GM19372 (cell line): Measurements from ENCODE around the gene SLC14A1.
"Not testable (repeated sequence)": the region's sequence is repeated elsewhere in the genome, so short reads cannot be mapped to it uniquely, and the experiment has no call there.

Source experiments
- ATAC-seq: cut with Tn5 transposase; IDR thresholded peaks from one replicate; pipeline ENCODE4 v1.9.1; 2021; ENCODE audit warnings: mild to moderate bottlenecking, low read depth, moderate library complexity; ENCODE audit not compliant: unreplicated experiment

SLC14A1 gene

DNA sequence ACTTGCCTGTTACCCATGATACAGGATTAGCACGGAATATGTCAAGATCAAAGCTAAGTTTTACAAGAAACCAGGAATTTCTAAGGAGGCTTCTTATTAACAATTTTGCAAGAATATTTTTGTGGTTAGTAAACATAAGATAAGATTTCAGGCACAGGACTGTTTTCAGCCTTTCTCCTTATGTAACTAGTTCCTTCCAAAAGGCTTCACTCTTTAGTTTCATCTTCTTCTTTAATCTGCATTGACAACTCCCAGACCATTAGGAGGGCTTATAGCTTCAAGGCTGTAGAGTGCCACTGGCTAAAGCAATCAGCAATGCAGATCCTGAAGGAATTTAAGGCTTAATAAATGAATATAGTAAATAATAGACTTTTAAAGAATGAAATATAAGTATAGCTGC is 29.3 kb downstream of the SLC14A1 start:
- ATAC-seq: no peak

DNA sequence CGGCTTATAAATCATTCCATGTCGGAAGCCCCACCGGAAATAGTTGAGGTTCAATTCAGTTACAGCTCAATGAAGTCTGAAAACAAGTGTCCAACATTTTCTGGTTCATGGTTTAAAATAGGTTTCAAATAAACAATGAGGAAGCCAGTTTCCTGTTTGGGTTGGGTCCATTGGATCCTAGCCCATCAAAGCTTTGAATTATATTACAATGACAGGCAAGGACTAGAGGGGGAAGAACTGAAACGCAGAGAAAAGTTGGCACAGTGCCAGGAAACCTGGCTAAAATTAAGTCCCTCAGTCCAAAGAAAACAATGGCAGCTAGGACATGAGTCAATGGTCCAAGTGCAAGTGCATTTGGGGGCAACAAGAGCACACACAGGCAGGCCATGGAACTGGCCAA is 32.0 kb downstream of the SLC14A1 start:
- ATAC-seq: no peak

DNA sequence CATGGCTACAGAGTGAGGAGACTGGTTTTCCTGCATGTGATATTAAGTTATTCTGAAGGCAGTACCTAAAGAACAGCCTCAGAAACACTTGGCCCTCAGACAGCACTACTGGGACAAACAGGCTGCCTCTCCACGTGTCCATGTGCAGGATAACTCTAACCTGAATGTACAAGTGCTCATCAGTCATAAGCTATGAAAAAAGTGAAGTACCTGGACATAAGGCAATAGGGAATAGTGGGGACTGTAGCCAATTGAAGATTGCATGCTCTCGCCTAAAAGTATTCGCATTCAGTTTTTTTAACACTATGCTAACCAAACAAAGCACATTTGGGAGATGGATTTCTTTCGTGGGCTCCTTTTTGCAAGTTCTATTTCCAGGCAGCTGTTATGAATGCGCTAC is 33.0 kb downstream of the SLC14A1 start:
- ATAC-seq: no peak

DNA sequence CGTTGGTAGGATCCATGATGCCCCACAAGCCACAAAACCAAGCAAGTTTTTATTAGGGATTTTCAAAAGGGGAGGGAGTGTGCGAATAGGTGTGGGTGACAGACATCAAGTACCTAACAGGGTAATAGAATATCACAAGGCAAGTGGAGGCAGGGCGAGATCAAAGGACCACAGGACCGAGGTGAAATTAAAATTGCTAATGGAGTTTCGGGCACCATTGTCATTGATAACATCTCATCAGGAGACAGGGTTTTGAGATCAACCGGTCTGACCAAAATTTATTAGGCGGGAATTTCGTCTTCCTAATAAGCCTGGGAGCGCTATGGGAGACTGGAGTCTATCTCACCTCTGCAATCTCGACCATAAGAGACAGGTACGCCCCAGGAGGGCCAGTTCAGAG is 33.7 kb downstream of the SLC14A1 start:
- not testable (repeated sequence) for ATAC-seq

DNA sequence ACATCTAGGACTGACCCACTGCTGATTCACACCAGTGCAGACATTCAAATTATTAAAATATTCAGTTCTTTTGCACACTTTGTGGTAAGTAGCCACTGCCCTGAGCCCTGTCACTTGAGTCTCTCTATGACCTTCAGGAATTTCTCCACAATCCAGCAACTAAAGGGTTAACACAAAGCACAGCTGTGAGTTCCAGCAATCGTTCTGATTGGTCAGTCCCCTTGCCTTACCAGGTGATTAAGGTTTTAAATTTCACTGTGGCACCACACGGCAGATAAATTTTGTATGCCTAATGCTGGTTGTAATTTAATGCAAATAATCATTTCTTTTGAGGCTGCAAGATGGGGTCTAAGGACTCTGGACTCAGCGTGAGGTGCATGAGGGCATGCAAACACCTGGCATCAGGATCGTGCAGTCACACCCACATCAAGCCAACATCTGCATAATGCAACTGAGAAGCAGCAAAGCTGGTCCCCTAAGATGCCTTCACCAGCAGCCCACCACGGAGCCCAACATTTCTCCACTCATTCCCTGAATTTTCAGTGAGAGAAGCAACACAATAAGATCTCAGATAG is 36.6 kb downstream of the SLC14A1 start:
- ATAC-seq: no peak

DNA sequence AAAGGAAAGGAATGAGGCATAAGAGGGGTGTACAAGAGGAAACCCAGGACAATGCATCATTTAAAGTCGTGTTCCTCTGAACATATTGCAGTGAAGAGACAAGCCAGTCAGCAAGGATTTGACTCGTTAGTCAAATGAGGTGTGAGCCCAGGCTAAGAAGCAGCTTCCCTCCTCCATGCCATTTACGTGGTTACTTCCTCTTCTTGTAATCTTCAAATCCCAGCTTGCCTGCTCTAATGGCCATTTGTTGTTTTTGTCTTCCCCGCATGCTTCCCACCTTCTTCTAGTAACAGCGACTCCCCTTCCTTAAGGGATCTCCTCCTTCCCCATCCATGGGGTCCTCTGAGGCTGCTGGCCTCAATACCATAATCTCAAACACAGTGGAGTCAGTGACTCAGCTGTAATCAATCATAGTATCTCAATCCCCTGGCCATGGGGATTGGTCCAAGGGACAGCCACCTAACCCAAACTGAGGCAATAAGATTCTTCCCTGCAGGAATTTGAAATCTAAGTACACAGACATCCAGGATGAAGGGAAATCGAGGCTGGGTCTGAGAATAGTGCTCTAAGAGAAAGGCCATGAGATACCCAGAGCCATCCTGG is 37.6 kb downstream of the SLC14A1 start:
- ATAC-seq: no peak

DNA sequence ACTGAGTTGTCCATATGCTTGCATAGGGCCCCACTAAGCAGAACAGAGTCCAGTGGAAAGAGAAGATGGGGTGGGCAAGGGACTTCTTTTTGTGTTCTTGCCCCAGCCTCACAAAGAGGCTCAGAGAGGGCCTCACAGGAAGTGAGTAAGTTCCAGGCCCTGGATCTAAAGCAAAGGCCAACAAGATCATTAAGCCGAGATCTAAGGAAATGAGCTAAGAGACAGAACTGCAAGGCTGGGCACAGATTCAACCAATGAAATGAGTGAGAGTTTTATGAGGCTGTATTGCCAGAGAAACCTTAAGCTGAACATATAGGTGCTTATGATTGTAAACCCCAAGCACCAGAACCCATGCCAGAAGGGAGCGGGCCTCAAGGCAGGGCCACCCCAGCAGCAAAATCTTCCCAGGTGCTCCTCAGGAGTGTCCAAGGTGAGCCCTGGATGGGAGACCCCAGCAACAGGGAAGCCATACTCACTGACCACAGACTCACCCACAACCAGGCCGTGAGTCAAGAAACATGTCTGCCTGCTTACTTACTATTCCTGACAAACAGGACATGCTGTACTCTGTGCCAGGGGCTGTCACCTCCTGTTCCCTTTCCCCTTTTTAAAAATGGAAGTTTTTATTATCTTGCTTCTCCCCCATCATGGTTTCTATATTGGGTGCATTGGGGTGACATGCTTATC is 40.2 kb downstream of the SLC14A1 start:
- ATAC-seq: no peak

DNA sequence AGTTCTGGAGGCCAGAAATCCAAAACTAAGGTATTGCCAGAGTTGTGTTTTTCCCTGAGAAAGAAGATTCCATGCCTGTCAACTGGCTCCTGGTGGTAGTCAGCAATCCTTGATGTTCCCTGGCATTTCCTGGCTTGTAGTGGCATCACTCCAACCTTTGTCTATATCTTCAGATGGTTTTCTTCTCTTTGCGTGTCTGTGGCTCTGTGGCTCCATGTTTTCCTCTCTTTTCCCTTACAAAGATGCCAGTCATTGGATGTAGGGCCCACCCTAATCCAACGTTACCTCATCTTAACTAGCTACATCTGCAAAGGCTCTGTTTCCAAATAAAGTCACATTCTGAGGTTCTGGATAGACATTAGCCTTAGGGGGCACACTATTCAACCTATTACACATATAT is 41.8 kb downstream of the SLC14A1 start:
- no peak for ATAC-seq

DNA sequence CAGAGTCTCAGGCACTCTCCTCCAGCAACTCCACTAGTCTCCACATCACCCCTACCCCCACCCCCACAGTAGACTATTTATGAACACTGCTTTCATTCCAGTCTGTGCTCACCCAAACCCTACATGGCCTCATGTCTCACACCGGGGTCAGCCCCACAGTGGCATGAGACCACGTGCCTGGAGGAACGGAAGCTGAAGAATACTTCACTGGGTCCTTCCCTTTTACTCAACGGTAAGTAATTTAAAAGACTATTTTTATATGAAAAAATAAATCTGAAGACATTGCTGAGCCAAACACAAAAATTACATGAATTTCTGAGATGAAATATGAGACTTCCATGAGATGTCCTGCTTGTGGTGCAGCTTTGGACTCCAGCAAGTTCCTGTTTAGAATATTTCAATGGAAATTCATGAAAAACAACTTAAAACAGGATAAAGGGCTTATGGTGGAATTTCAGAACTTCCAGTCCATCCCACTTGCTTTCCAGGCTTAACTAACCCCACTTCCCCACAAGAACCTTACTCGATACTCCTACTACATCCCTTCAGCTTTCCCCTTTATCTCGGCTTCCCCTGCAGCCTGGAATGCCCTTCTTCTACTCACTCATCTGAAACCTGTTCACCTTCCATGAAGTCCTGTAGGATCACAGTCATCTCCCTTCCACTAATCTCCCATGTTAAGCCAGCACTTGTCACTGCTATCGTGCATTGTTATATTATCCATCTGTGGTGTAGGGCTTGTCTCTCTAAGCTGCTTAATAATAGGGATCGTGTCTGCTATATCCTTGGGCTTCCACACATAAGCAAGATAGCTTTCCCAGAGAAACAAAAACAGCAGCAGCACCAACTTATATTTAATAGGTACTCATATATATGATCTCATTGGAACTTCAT is 47.9 kb downstream of the SLC14A1 start:
- ATAC-seq: no peak

DNA sequence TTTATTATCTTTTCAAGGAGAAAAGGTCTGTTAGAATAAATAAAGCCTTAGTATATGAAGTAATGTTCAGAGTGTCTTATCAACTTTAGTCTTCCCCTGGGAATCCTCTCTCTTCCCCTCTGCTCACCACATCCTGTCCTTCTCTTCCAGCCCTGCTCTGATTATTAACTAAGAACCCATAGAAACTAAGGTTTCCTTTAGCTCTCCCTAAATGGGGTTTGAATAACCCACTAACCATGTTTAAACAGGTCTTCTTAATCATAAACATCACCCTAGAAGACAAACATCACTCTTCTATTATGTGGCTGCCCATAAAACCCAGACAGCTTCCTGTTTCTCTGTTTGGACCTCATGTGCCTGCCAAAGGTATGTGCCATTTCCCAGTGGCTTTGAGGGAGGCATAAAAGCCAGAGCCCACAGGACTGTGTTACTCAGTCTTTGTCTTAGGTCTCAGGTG is 50.1 kb downstream of the SLC14A1 start:
- no peak for ATAC-seq

DNA sequence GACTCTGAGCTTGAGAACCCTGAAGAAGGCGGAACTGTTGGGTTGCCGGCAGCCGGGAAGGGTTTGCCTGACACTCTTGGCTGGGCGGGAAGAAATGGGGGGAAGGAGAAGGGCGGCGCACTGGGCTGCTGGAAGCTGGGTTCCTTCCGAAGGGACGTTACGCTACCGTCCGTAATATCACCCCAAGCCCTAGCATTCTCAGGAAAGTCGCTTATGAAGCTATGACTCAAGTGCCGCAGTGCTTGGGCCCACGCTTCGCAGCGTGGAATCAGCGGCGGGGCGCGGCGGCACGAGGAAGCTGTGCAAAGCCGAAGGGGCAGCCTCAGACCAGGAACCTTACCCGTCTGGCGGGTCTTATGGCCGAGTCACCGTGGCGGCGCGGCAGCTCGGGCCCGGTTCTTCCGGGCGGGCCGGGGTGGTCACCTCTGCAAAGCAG is 51.3 kb downstream of the SLC14A1 start:
- no peak for ATAC-seq

DNA sequence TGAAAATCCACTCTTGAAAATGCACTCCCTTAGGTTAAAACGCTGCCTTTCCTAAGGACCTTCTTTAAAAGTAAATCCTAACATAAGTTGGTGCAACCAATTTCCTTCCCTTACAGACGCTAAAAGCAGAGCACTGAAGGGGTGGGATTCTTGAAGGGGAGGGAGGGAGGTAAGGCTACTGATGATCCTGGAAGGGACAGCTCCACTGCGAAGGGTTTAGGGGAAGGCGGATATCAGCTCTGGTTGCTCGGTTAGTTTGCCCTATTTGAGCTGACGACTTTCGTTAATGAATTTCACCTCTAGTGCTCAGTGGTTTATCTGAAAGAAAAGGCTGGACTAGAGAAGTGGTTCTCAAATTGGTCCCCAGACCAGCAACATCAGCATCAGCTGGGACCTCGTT is 51.8 kb downstream of the SLC14A1 start:
- no peak for ATAC-seq

DNA sequence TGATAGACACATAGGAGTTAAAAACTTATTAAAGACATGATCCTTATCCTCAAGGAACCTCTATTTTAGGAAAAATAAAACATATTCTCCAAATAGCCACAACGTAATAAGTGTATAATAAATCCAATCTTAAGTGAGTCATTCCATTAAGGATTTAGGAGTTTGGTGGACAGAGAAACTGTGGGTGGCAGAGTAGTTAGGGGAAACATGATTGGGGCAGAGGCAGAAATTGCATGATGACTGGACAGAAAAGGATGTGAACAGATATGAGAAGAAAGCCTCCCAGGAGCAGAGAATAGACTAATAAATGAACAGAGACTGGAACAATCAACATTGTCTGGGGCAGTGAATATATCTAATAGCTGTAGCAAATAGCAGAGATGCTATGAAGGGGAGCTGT is 53.4 kb downstream of the SLC14A1 start:
- ATAC-seq: no peak

DNA sequence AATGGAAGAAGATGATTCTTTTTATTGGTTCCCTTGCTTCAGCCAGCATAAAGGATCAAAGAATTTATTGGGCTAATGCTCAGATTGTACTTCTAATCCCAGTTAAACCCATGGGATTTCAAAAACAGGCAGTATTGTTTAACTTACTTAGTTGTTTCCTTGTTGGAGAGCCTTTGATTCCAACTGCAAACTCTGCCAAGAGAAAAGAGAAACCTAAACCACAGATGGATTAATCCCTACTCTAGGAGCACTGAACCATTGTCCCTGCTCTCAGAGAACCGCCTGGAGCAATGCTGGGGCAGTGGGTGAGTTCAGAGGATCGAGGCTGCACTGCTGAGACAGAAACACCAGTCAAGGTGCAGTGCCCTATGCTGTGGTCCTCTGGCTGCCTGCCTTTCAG is 56.6 kb downstream of the SLC14A1 start:
- no peak for ATAC-seq

DNA sequence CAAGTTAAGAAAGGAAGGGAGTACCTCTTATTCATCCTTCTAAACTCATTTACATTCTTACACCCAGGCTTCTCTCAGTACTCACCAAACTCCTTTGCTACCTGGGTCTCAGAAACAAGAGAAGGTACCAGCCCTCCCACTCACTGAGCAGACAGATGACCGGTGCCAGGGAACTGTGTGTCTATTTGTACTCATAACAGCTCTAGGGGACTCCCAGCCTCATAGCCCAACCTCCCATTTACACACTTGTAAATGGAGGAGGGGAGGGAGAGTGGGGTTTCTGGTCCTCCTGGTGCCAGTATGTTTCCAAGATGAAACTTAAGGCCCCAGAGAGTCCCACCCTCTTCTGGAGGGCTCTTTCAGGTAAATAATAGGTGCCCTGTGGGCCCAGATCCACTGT is 58.7 kb downstream of the SLC14A1 start:
- no peak for ATAC-seq

DNA sequence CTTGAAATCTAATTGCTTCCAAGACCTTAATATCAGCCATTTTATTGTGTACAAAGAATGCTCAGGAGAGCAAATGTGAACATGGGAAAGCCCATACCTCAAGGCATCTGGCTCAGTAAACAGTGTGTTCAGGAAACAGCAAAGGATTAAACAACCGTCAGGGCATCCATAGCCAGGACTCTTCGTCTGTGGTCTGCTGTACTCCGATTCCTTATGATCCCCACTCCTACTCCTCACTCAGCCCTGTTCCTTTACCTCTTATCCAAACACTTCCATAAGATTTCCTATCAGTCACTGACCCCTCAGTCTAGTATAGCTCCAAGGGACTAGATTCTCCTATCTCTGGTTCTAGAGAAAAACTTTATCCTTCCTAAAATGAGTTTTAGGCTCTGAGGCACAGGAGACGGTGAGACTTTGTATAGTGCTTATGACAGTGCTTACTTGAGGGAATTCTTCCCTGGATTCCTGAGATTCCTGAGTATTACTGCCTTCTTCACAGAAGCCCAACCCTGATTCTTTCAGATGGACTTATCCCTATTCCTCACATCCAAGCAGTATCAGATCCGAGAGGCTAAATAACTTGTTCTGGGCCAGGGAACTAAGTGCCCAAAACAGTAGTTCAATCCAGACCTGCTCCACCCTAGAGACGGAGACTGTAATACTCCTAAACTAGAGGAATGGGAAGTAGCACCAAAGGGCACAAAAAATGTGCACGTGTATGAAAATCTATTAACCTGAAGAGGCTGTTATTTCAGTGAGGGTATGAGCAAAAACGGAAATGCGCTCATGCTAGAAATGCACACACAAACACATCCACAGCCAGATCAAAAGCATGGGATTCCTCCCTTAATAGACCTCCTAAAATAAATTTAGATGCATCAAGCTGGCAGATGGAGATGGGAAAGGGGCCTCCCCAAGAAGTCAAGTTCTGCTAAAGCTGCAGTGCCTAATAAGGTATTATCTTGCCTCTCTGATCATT is 59.4 kb downstream of the SLC14A1 start:
- ATAC-seq: no peak

DNA sequence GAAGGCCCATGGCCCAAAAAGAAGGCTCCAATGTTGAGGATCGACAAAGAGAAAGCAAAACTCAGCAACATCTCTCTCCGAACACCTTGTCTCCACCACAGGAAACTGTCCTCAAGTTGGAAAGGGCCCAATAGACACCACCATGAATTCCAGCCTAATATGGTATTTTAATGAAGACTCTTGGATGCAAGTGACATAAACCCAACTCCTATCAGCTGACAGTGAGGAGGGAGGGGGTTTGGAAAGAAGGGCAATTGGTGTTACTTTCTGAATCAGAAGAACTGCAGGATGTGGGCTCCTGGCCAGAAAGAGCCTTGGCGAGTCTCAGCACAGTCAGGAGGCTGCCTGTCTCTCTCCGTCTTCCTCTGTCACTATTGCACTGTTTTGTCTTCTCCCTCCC is 61.2 kb downstream of the SLC14A1 start:
- ATAC-seq: peak; percentile 83

DNA sequence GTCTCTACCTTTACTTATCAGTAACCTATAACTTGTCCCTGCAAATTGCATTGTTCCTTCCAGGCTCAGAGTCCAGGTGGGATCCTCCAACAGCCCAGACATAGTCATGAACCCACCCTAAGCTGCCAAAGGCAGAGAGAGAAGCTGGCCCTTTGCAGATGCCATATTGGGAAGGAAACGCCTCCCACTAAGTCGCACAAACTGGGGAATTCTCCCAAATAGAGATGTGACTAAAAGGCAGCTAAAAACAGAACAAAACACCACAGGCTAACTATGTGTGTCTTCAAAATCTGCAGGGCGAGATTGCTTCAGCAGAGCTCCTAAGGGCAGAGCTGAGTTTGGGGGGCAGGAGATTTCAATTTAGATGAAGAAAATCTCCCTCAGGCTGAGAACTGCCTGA is 63.0 kb downstream of the SLC14A1 start:
- ATAC-seq: no peak

DNA sequence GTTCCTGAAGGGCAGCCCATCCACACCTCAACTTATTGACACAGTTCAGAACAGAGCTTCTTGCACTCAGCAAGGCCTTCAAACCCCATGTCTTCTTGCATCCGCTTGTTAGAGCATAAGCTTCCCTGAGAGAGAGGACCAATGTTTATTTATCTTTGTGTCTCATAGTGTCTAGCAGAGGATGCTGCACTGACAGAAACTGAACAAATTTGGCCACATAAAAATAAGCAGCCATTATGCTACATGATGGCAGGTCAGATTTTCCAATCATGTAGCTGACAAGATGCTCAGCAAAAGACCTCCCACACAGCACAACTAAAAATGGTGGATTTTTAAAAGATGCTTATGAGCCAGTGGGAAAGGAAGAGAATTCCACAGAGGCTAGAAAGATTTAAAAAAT is 63.4 kb downstream of the SLC14A1 start:
- no peak for ATAC-seq

DNA sequence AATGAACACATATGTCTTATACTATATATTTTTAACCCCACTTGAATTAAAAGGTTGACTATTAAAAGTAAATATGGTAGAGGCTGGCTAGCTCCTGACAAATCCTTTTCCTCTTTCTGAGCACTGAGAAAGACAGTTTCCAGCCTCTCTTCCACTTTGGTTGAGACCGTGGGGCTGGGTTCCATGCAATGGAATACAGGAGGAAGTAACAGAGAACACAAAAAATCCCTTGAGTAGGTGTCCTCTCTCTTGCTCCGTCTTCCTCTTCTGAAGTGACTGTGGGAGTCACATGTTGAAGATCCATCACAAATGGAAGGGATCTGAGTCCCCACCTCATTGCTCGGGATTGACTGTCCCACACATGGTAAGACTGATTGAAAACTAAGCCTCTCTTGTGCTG is 64.9 kb downstream of the SLC14A1 start:
- no peak for ATAC-seq
